HEK293 (cell line): ENCODE measurements around the gene ANKRD33B.

Experiments used
- CTCF ChIA-PET: fragments of 350-600 bp; formaldehyde crosslinking; extraction: SDS; loops from one replicate; lab custom pipeline; 2021; ENCODE audit warnings: antibody characterized with exemption; lab: Yijun Ruan, JAX
- POLR2A ChIA-PET: fragments of 300-600 bp; formaldehyde crosslinking; extraction: SDS; loops from one replicate; lab custom pipeline; 2020; ENCODE audit warnings: antibody characterized with exemption, inconsistent platforms; lab: Yijun Ruan, JAX
- H3K27ac ChIP-seq: fragments of 200-500 bp; sonication (Bioruptor generic); 2 replicates; pipeline ENCODE4 v1.5.1; 2014; ENCODE audit warnings: low read depth, low read length, control low read depth, inconsistent platforms; ENCODE audit errors: extremely low read depth
- H3K36me3 ChIP-seq, 2 experiments: fragments of 200-500 bp in 1 of 2; sonication (Bioruptor generic) in 1 of 2; 1 replicate in 1 of 2; 2 replicates in 1 of 2; pipeline ENCODE4 v1.5.1; 2014 to 2017; ENCODE audit warnings: inconsistent platforms in 2 of 2, low read length in 2 of 2; ENCODE audit not compliant: control insufficient read depth in 2 of 2, insufficient read depth in 1 of 2
- H3K4me1 ChIP-seq: fragments of 200-500 bp; sonication (Bioruptor generic); 2 replicates; pipeline ENCODE4 v1.5.1; 2014; ENCODE audit warnings: mild to moderate bottlenecking, low read length, inconsistent platforms; ENCODE audit not compliant: control insufficient read depth, insufficient read depth
- H3K4me3 ChIP-seq: 2 replicates; pipeline ENCODE4 v1.5.1; 2011; ENCODE audit warnings: low read depth, mild to moderate bottlenecking, control low read depth, low read length, moderate library complexity
- H3K9me3 ChIP-seq: fragments of 200-500 bp; sonication (Bioruptor generic); 2 replicates; pipeline ENCODE4 v1.5.1; 2014; ENCODE audit warnings: low read depth, low read length, inconsistent platforms; ENCODE audit not compliant: control insufficient read depth, insufficient read depth
- KLF7 ChIP-seq: fragments of 450-650 bp; formaldehyde crosslinking; IDR thresholded peaks from 2 replicates; pipeline ENCODE4 v1.5.1; 2016; ENCODE audit warnings: missing biosample characterization, missing genetic modification characterization, borderline replicate concordance
- SCRT1 ChIP-seq: fragments of 450-650 bp; formaldehyde crosslinking; IDR thresholded peaks from 2 replicates; pipeline ENCODE4 v1.5.1; 2016; ENCODE audit warnings: missing biosample characterization, missing genetic modification characterization, borderline replicate concordance
- SCRT2 ChIP-seq: fragments of 450-650 bp; formaldehyde crosslinking; IDR thresholded peaks from 2 replicates; pipeline ENCODE4 v1.5.1; 2016; ENCODE audit warnings: missing biosample characterization, missing genetic modification characterization
- SP7 ChIP-seq: fragments of 450-650 bp; formaldehyde crosslinking; IDR thresholded peaks from 2 replicates; pipeline ENCODE4 v1.5.1; 2016; ENCODE audit warnings: missing biosample characterization, missing genetic modification characterization
- TCF7L2 ChIP-seq: IDR thresholded peaks from 2 replicates; pipeline ENCODE4 v1.6.1; 2011; ENCODE audit warnings: low read depth, mild to moderate bottlenecking, inconsistent platforms, low read length, moderate library complexity, borderline replicate concordance
- ZBTB20 ChIP-seq: fragments of 450-650 bp; formaldehyde crosslinking; IDR thresholded peaks from 2 replicates; pipeline ENCODE4 v1.5.1; 2016; ENCODE audit warnings: missing biosample characterization, missing genetic modification characterization
- ZNF114 ChIP-seq: fragments of 450-650 bp; formaldehyde crosslinking; IDR thresholded peaks from 2 replicates; pipeline ENCODE4 v1.5.0; 2017; ENCODE audit warnings: missing biosample characterization, missing genetic modification characterization
- ZNF174 ChIP-seq: fragments of 450-650 bp; formaldehyde crosslinking; IDR thresholded peaks from 2 replicates; pipeline ENCODE4 v1.5.0; 2017; ENCODE audit warnings: missing biosample characterization, mild to moderate bottlenecking, missing genetic modification characterization
- ZNF24 ChIP-seq: fragments of 450-650 bp; formaldehyde crosslinking; IDR thresholded peaks from 2 replicates; pipeline ENCODE4 v1.5.1; 2016; ENCODE audit warnings: missing biosample characterization, missing genetic modification characterization
- ZNF560 ChIP-seq: fragments of 450-650 bp; formaldehyde crosslinking; IDR thresholded peaks from 2 replicates; pipeline ENCODE4 v1.5.1; 2017; ENCODE audit warnings: missing biosample characterization, missing genetic modification characterization, borderline replicate concordance
- ZNF621 ChIP-seq: fragments of 450-650 bp; formaldehyde crosslinking; IDR thresholded peaks from 2 replicates; pipeline ENCODE4 v1.5.1; 2017; ENCODE audit warnings: missing biosample characterization, missing genetic modification characterization
- ZNF629 ChIP-seq: fragments of 450-650 bp; formaldehyde crosslinking; IDR thresholded peaks from 2 replicates; pipeline ENCODE4 v1.5.1; 2017; ENCODE audit warnings: missing biosample characterization, missing genetic modification characterization
- ZNF654 ChIP-seq: fragments of 450-650 bp; formaldehyde crosslinking; IDR thresholded peaks from 2 replicates; pipeline ENCODE4 v1.5.1; 2016; ENCODE audit warnings: low read depth, missing biosample characterization, missing genetic modification characterization
- ZNF747 ChIP-seq: fragments of 450-650 bp; formaldehyde crosslinking; IDR thresholded peaks from 2 replicates; pipeline ENCODE4 v1.5.1; 2016; ENCODE audit warnings: missing biosample characterization, missing genetic modification characterization
- TF ChIP-seq, protein P1 (sequence below): fragments of 450-650 bp; formaldehyde crosslinking; IDR thresholded peaks from 2 replicates; pipeline ENCODE4 v1.5.1; 2016; ENCODE audit warnings: missing biosample characterization, missing genetic modification characterization
- TF ChIP-seq, protein P2 (sequence below): fragments of 450-650 bp; formaldehyde crosslinking; IDR thresholded peaks from 2 replicates; pipeline ENCODE4 v1.5.1; 2016; ENCODE audit warnings: missing biosample characterization, missing genetic modification characterization
- TF ChIP-seq, protein P3 (sequence below): fragments of 450-650 bp; formaldehyde crosslinking; IDR thresholded peaks from 2 replicates; pipeline ENCODE4 v1.5.1; 2016; ENCODE audit warnings: missing biosample characterization, missing genetic modification characterization

The ANKRD33B gene

DNA sequence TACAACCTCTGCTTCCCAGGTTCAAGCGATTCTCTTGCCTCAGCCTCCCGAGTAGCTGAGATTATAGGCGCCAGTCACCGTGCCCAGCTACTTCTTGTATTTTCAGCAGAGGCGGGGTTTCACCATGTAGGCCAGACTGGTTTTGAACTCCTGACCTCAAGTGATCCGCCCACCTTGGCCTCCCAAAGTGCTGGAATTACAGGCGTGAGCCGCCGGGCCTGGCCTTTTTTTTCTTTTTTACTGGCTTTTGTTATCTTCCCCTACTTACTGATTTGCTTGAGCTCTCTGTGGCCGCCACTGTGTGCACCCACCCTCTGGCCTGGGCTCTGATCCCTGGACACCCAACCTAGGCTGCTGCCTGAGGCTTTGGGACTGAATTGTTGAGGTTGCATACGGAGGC is 60.3 kb downstream of the ANKRD33B start (continued):
- TF ChIP-seq ZNF560 (tag by site-specific recombination): no peak
- TF ChIP-seq, protein P1, sequence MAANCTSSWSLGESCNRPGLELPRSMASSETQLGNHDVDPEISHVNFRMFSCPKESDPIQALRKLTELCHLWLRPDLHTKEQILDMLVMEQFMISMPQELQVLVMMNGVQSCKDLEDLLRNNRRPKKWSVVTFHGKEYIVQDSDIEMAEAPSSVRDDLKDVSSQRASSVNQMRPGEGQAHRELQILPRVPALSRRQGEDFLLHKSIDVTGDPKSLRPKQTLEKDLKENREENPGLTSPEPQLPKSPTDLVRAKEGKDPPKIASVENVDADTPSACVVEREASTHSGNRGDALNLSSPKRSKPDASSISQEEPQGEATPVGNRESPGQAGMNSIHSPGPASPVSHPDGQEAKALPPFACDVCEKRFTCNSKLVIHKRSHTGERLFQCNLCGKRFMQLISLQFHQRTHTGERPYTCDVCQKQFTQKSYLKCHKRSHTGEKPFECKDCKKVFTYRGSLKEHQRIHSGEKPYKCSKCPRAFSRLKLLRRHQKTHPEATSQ (tag by site-specific recombination): no peak
- TF ChIP-seq, all 188 proteins: peak for 0

DNA sequence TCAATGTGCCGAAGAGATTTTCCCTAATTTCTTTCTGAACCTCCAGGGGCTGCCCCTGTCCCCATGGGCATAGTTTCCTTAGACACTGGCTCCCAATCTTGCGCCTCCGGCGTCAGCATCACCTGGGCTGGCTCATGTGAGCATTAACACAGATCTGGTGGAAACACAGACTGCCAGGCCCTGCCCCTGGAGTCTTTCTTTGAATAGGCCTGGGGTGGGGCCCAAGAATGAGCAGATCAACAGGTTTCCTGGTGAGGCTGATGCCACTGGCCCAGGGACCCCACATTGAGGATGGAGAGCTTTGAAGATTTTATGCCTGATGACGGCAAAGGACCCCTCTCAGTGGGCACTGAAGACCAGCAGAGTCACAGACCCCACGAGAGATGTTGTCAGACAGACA is 60.8 kb downstream of the ANKRD33B start:
- no peaks in the 10 kb centered on the region; a peak in 1 of 3 replicates for H3K36me3 ChIP-seq
- H3K9me3 ChIP-seq: no peaks in the 10 kb centered on the region
- peaks cover 7% of the 10 kb centered on the region for H3K4me1 ChIP-seq
- H3K4me3 ChIP-seq: no peak overlapping the region
- ChIA-PET POLR2A (no interaction called here), CTCF (interaction anchor here (1.1 to 6.5 kb wide), 3 partner anchors 22 to 171 kb away, joined by 3 to 175 read pairs (median 6); no protein-coding TSS in a partner anchor)
- H3K27ac ChIP-seq: no peak overlapping the region
- TF ChIP-seq ZNF747 (tag by site-specific recombination): no peak
- TF ChIP-seq ZNF174 (tag by site-specific recombination): no peak
- peak; percentile 36; the same call in 1 of the 2 replicates for TF ChIP-seq SCRT1 (tag by site-specific recombination)
- TF ChIP-seq ZBTB20 (tag by site-specific recombination): peak; percentile 67
- TF ChIP-seq ZNF629 (tag by site-specific recombination): no peak
- TF ChIP-seq SCRT2: peak; percentile 79
- TF ChIP-seq, all 188 proteins: peak for 3

DNA sequence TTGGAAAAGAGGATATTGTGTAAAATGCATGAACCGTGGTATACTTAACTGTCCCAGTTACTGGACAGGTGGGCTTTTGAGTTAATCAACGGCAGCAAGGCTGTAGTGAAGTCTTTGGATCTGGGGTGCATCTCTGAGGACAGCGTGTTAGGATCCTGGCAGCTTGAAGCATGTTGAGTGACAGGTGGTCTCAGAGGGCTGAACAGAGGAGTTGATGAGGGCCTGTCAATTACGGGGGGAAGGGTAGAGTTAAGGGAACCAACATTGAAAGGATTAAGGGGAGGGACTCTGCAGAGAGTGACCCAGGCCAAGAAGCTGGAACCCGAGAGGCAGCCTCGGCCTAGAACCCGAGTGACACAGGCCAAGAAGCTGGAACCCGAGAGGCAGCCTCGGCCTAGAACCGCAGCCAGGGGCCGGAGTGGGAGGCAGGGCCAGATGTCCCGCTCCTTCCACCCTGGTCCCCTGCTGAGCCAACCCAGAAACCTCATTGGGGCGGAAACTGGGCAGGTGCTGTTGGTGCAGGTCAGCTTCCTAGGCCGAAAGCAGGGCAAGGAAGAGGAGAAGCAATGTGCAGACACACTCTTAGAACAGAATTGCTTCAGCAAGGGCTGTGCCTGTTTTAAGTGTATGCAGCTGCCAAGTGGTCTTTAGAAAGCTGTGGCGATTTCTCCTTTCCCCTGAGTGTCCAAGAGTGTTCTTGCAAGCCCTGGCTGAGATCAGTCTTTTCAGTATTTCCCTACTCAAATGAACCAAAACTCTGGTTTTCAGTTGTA is 62.0 kb downstream of the ANKRD33B start:
- ChIA-PET CTCF (interaction anchor here (1.9 to 6.5 kb wide), 3 partner anchors 18 to 172 kb away, joined by 10 to 175 read pairs (median 34); no protein-coding TSS in a partner anchor), POLR2A (interaction anchor here (0.7 kb wide), 1 partner anchor 17 kb away, joined by 3 read pairs; no protein-coding TSS in a partner anchor)
- Histone ChIP-seq H3K4me1 (peaks cover 7% of the 10 kb centered on the region), H3K36me3 (no peaks in the 10 kb centered on the region; a peak in 1 of 3 replicates), H3K27ac (no peak overlapping the region), H3K4me3 (no peak overlapping the region), H3K9me3 (no peaks in the 10 kb centered on the region)
- TF ChIP-seq SP7 (tag by site-specific recombination): no peak
- no peak for TF ChIP-seq TCF7L2
- no peak for TF ChIP-seq ZNF24
- TF ChIP-seq ZNF621 (tag by site-specific recombination): no peak
- TF ChIP-seq ZNF114 (tag by site-specific recombination): no peak
- TF ChIP-seq, protein P2, sequence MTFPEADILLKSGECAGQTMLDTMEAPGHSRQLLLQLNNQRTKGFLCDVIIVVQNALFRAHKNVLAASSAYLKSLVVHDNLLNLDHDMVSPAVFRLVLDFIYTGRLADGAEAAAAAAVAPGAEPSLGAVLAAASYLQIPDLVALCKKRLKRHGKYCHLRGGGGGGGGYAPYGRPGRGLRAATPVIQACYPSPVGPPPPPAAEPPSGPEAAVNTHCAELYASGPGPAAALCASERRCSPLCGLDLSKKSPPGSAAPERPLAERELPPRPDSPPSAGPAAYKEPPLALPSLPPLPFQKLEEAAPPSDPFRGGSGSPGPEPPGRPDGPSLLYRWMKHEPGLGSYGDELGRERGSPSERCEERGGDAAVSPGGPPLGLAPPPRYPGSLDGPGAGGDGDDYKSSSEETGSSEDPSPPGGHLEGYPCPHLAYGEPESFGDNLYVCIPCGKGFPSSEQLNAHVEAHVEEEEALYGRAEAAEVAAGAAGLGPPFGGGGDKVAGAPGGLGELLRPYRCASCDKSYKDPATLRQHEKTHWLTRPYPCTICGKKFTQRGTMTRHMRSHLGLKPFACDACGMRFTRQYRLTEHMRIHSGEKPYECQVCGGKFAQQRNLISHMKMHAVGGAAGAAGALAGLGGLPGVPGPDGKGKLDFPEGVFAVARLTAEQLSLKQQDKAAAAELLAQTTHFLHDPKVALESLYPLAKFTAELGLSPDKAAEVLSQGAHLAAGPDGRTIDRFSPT: no peak
- TF ChIP-seq ZNF654 (tag by site-specific recombination): no peak
- TF ChIP-seq KLF7: no peak
- TF ChIP-seq, protein P3, sequence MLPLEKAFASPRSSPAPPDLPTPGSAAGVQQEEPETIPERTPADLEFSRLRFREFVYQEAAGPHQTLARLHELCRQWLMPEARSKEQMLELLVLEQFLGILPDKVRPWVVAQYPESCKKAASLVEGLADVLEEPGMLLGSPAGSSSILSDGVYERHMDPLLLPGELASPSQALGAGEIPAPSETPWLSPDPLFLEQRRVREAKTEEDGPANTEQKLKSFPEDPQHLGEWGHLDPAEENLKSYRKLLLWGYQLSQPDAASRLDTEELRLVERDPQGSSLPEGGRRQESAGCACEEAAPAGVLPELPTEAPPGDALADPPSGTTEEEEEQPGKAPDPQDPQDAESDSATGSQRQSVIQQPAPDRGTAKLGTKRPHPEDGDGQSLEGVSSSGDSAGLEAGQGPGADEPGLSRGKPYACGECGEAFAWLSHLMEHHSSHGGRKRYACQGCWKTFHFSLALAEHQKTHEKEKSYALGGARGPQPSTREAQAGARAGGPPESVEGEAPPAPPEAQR (tag by site-specific recombination): no peak
- TF ChIP-seq, all 188 proteins: peak for 0
